WI38 (cell line): ENCODE measurements around the gene RECK.

ENCODE experiments used
- H3K4me3 ChIP-seq: 2 replicates; pipeline ENCODE4 v1.5.1; 2011; ENCODE audit warnings: low read depth, mild to moderate bottlenecking, control low read depth, low read length
- CTCF ChIP-seq: IDR thresholded peaks from 2 replicates; pipeline ENCODE4 v1.5.1; 2012; ENCODE audit warnings: low read depth, mild to moderate bottlenecking, control low read depth, low read length

The RECK gene

GRCh38 chr9:36145970-36146369, 109.3 kb downstream of the RECK start:
- no peak for TF ChIP-seq CTCF
- no peak overlapping the region for H3K4me3 ChIP-seq

GRCh38 chr9:36146651-36147050, 109.9 kb downstream of the RECK start:
- H3K4me3 ChIP-seq, result no peak overlapping the region
- TF ChIP-seq CTCF, result no peak

- TF ChIP-seq CTCF, result no peak
- H3K4me3 ChIP-seq, result no peak overlapping the region
Measured at GRCh38 chr9:36147441-36148175, 110.9 kb downstream of the RECK start.

DNA sequence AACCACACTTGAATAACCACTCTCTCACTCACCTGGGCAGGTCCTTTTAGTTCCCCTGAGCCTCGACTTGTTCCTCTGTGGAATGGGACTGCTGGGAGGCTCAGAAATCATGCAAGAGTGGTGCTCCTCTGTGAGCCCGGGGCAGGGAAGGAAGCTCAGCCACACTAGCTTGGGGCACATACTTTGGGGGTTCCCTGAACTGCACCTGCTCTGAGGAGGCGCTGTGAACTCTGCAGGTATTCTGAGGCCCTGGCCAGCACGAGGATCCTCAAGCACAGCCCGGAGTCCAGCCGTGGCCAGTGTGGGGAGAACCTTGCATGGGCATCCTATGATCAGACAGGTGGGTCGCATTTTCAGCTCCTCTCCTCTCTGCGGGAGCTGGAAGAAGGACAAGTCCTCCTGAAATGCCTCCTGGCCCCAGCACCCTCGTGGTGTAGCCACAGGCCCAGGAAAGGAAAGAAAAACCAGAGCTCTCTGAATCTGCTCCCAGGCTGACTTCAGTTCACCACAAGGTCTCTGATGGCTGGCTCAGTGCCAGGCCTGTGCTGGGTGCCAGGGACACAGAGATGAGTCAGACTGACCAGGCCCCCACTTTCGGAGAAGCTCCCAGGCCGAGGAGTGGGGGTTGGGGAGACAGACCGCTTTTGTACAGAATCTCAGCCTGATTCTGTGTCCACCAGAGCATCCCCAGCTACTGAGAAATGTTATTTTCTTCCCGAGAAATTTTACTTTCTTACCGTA, 111.8 kb downstream of the RECK start:
- TF ChIP-seq CTCF, result no peak
- no peak overlapping the region for H3K4me3 ChIP-seq

GRCh38 chr9:36149197-36149596, 112.5 kb downstream of the RECK start:
- no peak for TF ChIP-seq CTCF
- no peak overlapping the region for H3K4me3 ChIP-seq

GRCh38 chr9:36150574-36151315, 114.0 kb downstream of the RECK start:
- H3K4me3 ChIP-seq, result no peak overlapping the region
- TF ChIP-seq CTCF, result no peak
